ENCODE results near the gene TRIM67. TPM values are rescaled to one million over a fixed set of nuclear protein-coding genes. Genes with fewer than 3 reads are reported as not detected.

Gene TRIM67
- total and polyA plus RNA-seq, 9 of the 15 experiments (the other 6 are each of a cell fraction or from before 2014, with no cell fraction given) = 0.04 to 0.60 (median 0.31) TPM

DNA sequence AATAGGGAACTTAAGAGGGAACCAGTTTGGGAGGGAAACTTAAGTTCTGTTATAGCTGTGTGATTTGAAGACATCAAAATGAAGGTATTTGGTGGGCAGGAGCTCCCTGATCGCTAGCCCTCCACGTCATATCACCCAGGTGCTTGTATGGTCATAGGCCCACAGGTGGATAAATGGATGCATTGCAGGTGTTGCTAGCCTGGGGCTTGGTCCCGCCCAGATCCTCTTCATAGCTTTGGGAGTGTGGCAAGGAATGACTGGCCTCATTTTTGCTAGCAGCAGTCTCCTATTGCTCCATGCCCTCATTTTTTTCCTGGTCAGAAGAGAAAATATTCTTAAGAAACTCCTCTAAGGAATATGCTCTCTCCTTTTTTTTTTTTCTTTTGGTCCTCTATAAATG lies 90.5 kb downstream of the TRIM67 start:
- DNase-seq (ENCODE audit: extremely low read depth in 1 of 4, low spot score in 3 of 4) = no peak
- WGBS (ENCODE audit: insufficient coverage, low coverage, missing lambda C conversion rate) = 82% methylated on average over 3 of the region's 3 CpGs
- no peak for FAIRE-seq
- intact Hi-C loops (cut with micrococcal nuclease) = no loop called here
- BruUV-seq (replicated peaks) = no TSS peak
- ChIA-PET POLR2A (interaction anchor here (1.2 kb wide), 1 partner anchor 89 kb away, joined by 3 read pairs; no protein-coding TSS in a partner anchor), CTCF (ENCODE audit: low intra/inter-chr PET ratio) (no interaction called here)
- Histone ChIP-seq H3K9me3 (replicated peaks; ENCODE audit: control insufficient read depth, insufficient read depth, low read depth, low read length) (no peaks in the 10 kb centered on the region), H3K27ac (ENCODE audit: extremely low read depth, low read depth, low read length) (no peak overlapping the region), H3K4me2 (ENCODE audit: insufficient read depth, low read length) (no peak overlapping the region), H4K20me1 (replicated peaks; ENCODE audit: control insufficient read depth, insufficient read depth, low read length) (no peaks in the 10 kb centered on the region), H3K36me3 (ENCODE audit: control insufficient read depth, insufficient read depth, low read length) (peaks cover 47% of the 10 kb centered on the region), H3K4me3 (no peak overlapping the region), H3K9me1 (ENCODE audit: control insufficient read depth, insufficient read depth, low read length) (no peaks in the 10 kb centered on the region), H2AFZ (ENCODE audit: low read depth, low read length) (no peak overlapping the region), H3K27me3 (ENCODE audit: control insufficient read depth in 2 of 2, insufficient read depth in 2 of 2, low read length in 2 of 2) (no peaks in the 10 kb centered on the region), H3K4me1 (replicated peaks in 1 of 2; ENCODE audit: control insufficient read depth in 2 of 2, insufficient read depth in 2 of 2, low read length in 2 of 2) (no peaks in the 10 kb centered on the region), H3K9ac (ENCODE audit: insufficient read depth in 1 of 2, low read depth in 2 of 2, low read length in 2 of 2) (no peak overlapping the region), H3K79me2 (ENCODE audit: control insufficient read depth, insufficient read depth, low read length) (peaks cover 15% of the 10 kb centered on the region; the same call in 1 of the 3 replicates)
- ATAC-seq = no peak
- TF ChIP-seq ZNF384 (IDR thresholded peaks at IDR 0.05; ENCODE audit: low read depth, low read length) = no peak
- no peak for TF ChIP-seq ZNF41 (CRISPR knock-in tag; conservative IDR thresholded peaks at IDR 0.05)
- TF ChIP-seq RAD51 (IDR thresholded peaks at IDR 0.05; ENCODE audit: borderline replicate concordance, low read depth) = no peak
- in situ Hi-C loops (cut with MboI) = no loop called here

DNA sequence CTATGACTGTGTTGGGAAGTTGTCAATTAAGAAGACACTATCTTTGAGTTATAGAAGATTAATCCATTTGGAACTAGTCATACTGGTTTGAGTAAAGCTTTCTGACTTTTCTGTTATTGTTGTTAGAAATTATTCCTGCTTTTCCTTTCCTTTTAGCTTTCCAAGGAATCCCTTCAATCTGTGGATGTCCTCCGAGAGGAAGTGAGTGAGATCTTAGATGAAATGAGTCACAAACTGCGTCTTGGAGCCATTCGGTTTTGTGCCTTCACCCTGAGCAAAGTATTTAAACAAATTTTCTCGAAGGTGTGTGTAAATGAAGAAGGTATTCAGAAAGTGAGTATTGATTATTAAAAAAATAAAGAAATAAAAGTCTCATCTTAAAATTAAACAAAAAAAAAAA lies 98.5 kb downstream of the TRIM67 start:
- POLR2A ChIA-PET = interaction anchor here (0.8 to 1.0 kb wide), 2 partner anchors 9 to 20 kb away, joined by 3 read pairs; no protein-coding TSS in a partner anchor
- no peak overlapping the region for H2AFZ ChIP-seq (ENCODE audit: low read depth, low read length)
- in situ Hi-C loops (cut with MboI) = no loop called here
- H3K79me2 ChIP-seq (ENCODE audit: control insufficient read depth, insufficient read depth, low read length) = no peaks in the 10 kb centered on the region
- CTCF ChIA-PET (ENCODE audit: low intra/inter-chr PET ratio) = no interaction called here
- no peak for TF ChIP-seq MAFK (IDR thresholded peaks at IDR 0.05; ENCODE audit: low read length)
- no peak for TF ChIP-seq ZNF12 (CRISPR knock-in tag; IDR thresholded peaks at IDR 0.05)
- TF ChIP-seq, protein P1, sequence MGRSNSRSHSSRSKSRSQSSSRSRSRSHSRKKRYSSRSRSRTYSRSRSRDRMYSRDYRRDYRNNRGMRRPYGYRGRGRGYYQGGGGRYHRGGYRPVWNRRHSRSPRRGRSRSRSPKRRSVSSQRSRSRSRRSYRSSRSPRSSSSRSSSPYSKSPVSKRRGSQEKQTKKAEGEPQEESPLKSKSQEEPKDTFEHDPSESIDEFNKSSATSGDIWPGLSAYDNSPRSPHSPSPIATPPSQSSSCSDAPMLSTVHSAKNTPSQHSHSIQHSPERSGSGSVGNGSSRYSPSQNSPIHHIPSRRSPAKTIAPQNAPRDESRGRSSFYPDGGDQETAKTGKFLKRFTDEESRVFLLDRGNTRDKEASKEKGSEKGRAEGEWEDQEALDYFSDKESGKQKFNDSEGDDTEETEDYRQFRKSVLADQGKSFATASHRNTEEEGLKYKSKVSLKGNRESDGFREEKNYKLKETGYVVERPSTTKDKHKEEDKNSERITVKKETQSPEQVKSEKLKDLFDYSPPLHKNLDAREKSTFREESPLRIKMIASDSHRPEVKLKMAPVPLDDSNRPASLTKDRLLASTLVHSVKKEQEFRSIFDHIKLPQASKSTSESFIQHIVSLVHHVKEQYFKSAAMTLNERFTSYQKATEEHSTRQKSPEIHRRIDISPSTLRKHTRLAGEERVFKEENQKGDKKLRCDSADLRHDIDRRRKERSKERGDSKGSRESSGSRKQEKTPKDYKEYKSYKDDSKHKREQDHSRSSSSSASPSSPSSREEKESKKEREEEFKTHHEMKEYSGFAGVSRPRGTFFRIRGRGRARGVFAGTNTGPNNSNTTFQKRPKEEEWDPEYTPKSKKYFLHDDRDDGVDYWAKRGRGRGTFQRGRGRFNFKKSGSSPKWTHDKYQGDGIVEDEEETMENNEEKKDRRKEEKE (IDR thresholded peaks at IDR 0.05; ENCODE audit: borderline replicate concordance in 1 of 2, control insufficient read depth in 1 of 2, low read depth in 2 of 2, low read length in 1 of 2) = no peak
- TF ChIP-seq TFAM (CRISPR knock-in tag; conservative IDR thresholded peaks at IDR 0.05) = no peak
- TF ChIP-seq, protein P2, sequence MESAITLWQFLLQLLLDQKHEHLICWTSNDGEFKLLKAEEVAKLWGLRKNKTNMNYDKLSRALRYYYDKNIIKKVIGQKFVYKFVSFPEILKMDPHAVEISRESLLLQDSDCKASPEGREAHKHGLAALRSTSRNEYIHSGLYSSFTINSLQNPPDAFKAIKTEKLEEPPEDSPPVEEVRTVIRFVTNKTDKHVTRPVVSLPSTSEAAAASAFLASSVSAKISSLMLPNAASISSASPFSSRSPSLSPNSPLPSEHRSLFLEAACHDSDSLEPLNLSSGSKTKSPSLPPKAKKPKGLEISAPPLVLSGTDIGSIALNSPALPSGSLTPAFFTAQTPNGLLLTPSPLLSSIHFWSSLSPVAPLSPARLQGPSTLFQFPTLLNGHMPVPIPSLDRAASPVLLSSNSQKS (CRISPR knock-in tag; IDR thresholded peaks at IDR 0.05) = no peak
- TF ChIP-seq SRSF1 (IDR thresholded peaks at IDR 0.05; ENCODE audit: low read depth, low read length) = no peak
- H3K9me3 ChIP-seq (replicated peaks; ENCODE audit: control insufficient read depth, insufficient read depth, low read depth, low read length) = 0 out of 2 replicates have a peak, but pooled peaks cover 3% of the 10 kb centered on the region
- H3K4me2 ChIP-seq (ENCODE audit: insufficient read depth, low read length) = no peak overlapping the region
- H3K4me3 ChIP-seq = no peak overlapping the region
- no peaks in the 10 kb centered on the region for H3K4me1 ChIP-seq (replicated peaks in 1 of 2; ENCODE audit: control insufficient read depth in 2 of 2, insufficient read depth in 2 of 2, low read length in 2 of 2)
- no TSS peak for BruUV-seq (replicated peaks)
- DNase-seq (ENCODE audit: extremely low read depth in 1 of 4, low spot score in 3 of 4) = no peak
- no peak overlapping the region for H3K9ac ChIP-seq (ENCODE audit: insufficient read depth in 1 of 2, low read depth in 2 of 2, low read length in 2 of 2)
- intact Hi-C loops (cut with micrococcal nuclease) = no loop called here
- H3K27ac ChIP-seq (ENCODE audit: extremely low read depth, low read depth, low read length) = no peak overlapping the region
- 86% methylated on average over 4 of the region's 4 CpGs for WGBS (ENCODE audit: insufficient coverage, low coverage, missing lambda C conversion rate)
- no peak for ATAC-seq
- no peaks in the 10 kb centered on the region for H3K27me3 ChIP-seq (ENCODE audit: control insufficient read depth in 2 of 2, insufficient read depth in 2 of 2, low read length in 2 of 2)
- no peaks in the 10 kb centered on the region for H4K20me1 ChIP-seq (replicated peaks; ENCODE audit: control insufficient read depth, insufficient read depth, low read length)
- no peaks in the 10 kb centered on the region for H3K9me1 ChIP-seq (ENCODE audit: control insufficient read depth, insufficient read depth, low read length)
- FAIRE-seq = no peak
- peaks cover 79% of the 10 kb centered on the region for H3K36me3 ChIP-seq (ENCODE audit: control insufficient read depth, insufficient read depth, low read length)

Measured in K562 (cell line).